IMR-90 (cell line): Measurements from ENCODE around the gene NEK5. TPM values are rescaled to one million over a fixed set of nuclear protein-coding genes. Genes with fewer than 3 reads are reported as not detected.

Experiments
- ATAC-seq: fragments of 200-7000 bp; cut with Tn5 transposase; 2 replicates; pipeline ENCODE4 v1.9.1; 2020; ENCODE audit warnings: low read depth, mild to moderate bottlenecking, moderate library complexity
- BruUV-seq: library from RNA; stranded (reverse); fragments of 400-500 nt; replicated peaks from 2 replicates; lab custom pipeline; 2021; lab: Mats Ljungman, UMichigan
- CTCF ChIA-PET: fragments of 300-600 bp; formaldehyde crosslinking; extraction: SDS; loops from one replicate; lab custom pipeline; 2021; ENCODE audit warnings: antibody characterized with exemption; lab: Yijun Ruan, JAX
- POLR2A ChIA-PET: fragments of 300-600 bp; sonication (Branson Sonifier 250); formaldehyde crosslinking; loops from one replicate; lab custom pipeline; 2022; ENCODE audit warnings: antibody characterized with exemption; ENCODE audit not compliant: unreplicated experiment; lab: Charles Lee
- DNase-seq: peaks from one replicate; pipeline ENCODE4 v3.0.0; 2013
- H2AFZ ChIP-seq: replicated peaks from 2 replicates; pipeline ENCODE3; 2013; ENCODE audit warnings: low read length, mild to moderate bottlenecking; ENCODE audit not compliant: poor library complexity
- H2AK5ac ChIP-seq: 2 replicates; pipeline ENCODE4 v1.6.1; 2013; ENCODE audit warnings: low read depth, low read length, inconsistent platforms
- H2AK9ac ChIP-seq: replicated peaks from 2 replicates; pipeline ENCODE3; 2013; ENCODE audit warnings: mild to moderate bottlenecking, low read depth, low read length, moderate library complexity; ENCODE audit not compliant: poor library complexity
- H2BK120ac ChIP-seq: 2 replicates; pipeline ENCODE4 v1.6.1; 2013; ENCODE audit warnings: low read depth, low read length, inconsistent platforms
- H2BK15ac ChIP-seq: 3 replicates; pipeline ENCODE4 v1.6.1; 2013; ENCODE audit warnings: low read depth, low read length, inconsistent platforms
- H2BK20ac ChIP-seq: 2 replicates; pipeline ENCODE4 v1.6.1; 2013; ENCODE audit warnings: low read depth, mild to moderate bottlenecking, inconsistent platforms, low read length, moderate library complexity
- H2BK5ac ChIP-seq: 2 replicates; pipeline ENCODE4 v1.6.1; 2013; ENCODE audit warnings: mild to moderate bottlenecking, low read depth, low read length, inconsistent platforms; ENCODE audit not compliant: poor library complexity, severe bottlenecking
- H3K14ac ChIP-seq: replicated peaks from 2 replicates; pipeline ENCODE4 v1.6.1; 2013; ENCODE audit warnings: low read depth, low read length, inconsistent platforms
- H3K18ac ChIP-seq: 2 replicates; pipeline ENCODE4 v1.6.1; 2013; ENCODE audit warnings: low read depth, low read length, control low read depth
- H3K23ac ChIP-seq: 2 replicates; pipeline ENCODE4 v1.6.1; 2013; ENCODE audit warnings: low read depth, low read length, inconsistent platforms
- H3K27ac ChIP-seq: 2 replicates; pipeline ENCODE4 v1.5.1; 2013; ENCODE audit warnings: mild to moderate bottlenecking, control low read depth, low read length; ENCODE audit not compliant: insufficient read depth
- H3K27me3 ChIP-seq: 2 replicates; pipeline ENCODE4 v1.6.1; 2013; ENCODE audit warnings: low read length; ENCODE audit not compliant: control insufficient read depth, insufficient read depth
- H3K36me3 ChIP-seq: 2 replicates; pipeline ENCODE4 v1.6.1; 2013; ENCODE audit warnings: low read length, mixed read lengths; ENCODE audit not compliant: control insufficient read depth, insufficient read depth
- H3K4ac ChIP-seq: 2 replicates; pipeline ENCODE4 v1.6.1; 2013; ENCODE audit warnings: low read depth, low read length, inconsistent platforms
- H3K4me1 ChIP-seq: 2 replicates; pipeline ENCODE4 v1.6.1; 2013; ENCODE audit warnings: low read length, mixed read lengths; ENCODE audit not compliant: control insufficient read depth, insufficient read depth
- H3K4me2 ChIP-seq: 2 replicates; pipeline ENCODE4 v1.6.1; 2013; ENCODE audit warnings: low read depth, mild to moderate bottlenecking, control low read depth, low read length, moderate library complexity
- H3K4me3 ChIP-seq: 2 replicates; pipeline ENCODE4 v1.5.1; 2013; ENCODE audit warnings: low read depth, mild to moderate bottlenecking, control low read depth, low read length, moderate library complexity; ENCODE audit not compliant: insufficient read depth
- H3K56ac ChIP-seq: 2 replicates; pipeline ENCODE4 v1.6.1; 2013; ENCODE audit warnings: low read length, inconsistent platforms; ENCODE audit not compliant: insufficient read depth; ENCODE audit errors: extremely low read depth
- H3K79me1 ChIP-seq, 2 experiments: 2 replicates each; pipeline ENCODE4 v1.6.1; 2013; ENCODE audit warnings: low read length in 2 of 2, inconsistent platforms in 1 of 2, low read depth in 1 of 2
- H3K9ac ChIP-seq: 2 replicates; pipeline ENCODE4 v1.6.1; 2013; ENCODE audit warnings: low read depth, low read length, control low read depth
- H3K9me1 ChIP-seq: 2 replicates; pipeline ENCODE4 v1.6.1; 2013; ENCODE audit warnings: low read length, inconsistent platforms; ENCODE audit not compliant: insufficient read depth
- H3K9me3 ChIP-seq: 2 replicates; pipeline ENCODE4 v1.6.1; 2013; ENCODE audit warnings: low read length; ENCODE audit not compliant: control insufficient read depth, insufficient read depth
- H4K20me1 ChIP-seq: 2 replicates; pipeline ENCODE4 v1.6.1; 2013; ENCODE audit warnings: low read length, inconsistent platforms; ENCODE audit not compliant: insufficient read depth
- H4K5ac ChIP-seq: 2 replicates; pipeline ENCODE4 v1.6.1; 2013; ENCODE audit warnings: mild to moderate bottlenecking, low read depth, low read length, control low read depth
- H4K8ac ChIP-seq, 2 experiments: 2 replicates each; pipeline ENCODE4 v1.6.1; 2013; ENCODE audit warnings: low read depth in 2 of 2, low read length in 2 of 2, control low read depth in 1 of 2, inconsistent platforms in 1 of 2
- H4K91ac ChIP-seq: 2 replicates; pipeline ENCODE4 v1.6.1; 2013; ENCODE audit warnings: low read depth, low read length, inconsistent platforms; ENCODE audit not compliant: insufficient read depth
- BHLHE40 ChIP-seq: fragments of 150-350 bp; IDR thresholded peaks from 2 replicates; pipeline ENCODE4 v1.6.1; 2016; ENCODE audit warnings: mild to moderate bottlenecking, low read depth, low read length
- CEBPB ChIP-seq: IDR thresholded peaks from 2 replicates; pipeline ENCODE4 v1.6.1; 2012; ENCODE audit warnings: low read depth, low read length, improper control_type of control experiment
- CHD1 ChIP-seq: IDR thresholded peaks from 2 replicates; pipeline ENCODE4 v1.6.1; 2012; ENCODE audit warnings: low read depth, low read length, improper control_type of control experiment
- ELK1 ChIP-seq: fragments of 150-350 bp; IDR thresholded peaks from 2 replicates; pipeline ENCODE4 v1.6.1; 2016; ENCODE audit warnings: low read depth, mild to moderate bottlenecking, low read length, moderate library complexity, borderline replicate concordance
- FOS ChIP-seq: fragments of 150-350 bp; IDR thresholded peaks from 2 replicates; pipeline ENCODE4 v1.6.1; 2016; ENCODE audit warnings: low read depth, low read length
- MAFK ChIP-seq: IDR thresholded peaks from 2 replicates; pipeline ENCODE4 v1.6.1; 2012; ENCODE audit warnings: low read depth, low read length, improper control_type of control experiment
- MAZ ChIP-seq: IDR thresholded peaks from 2 replicates; pipeline ENCODE4 v1.6.1; 2012; ENCODE audit warnings: low read depth, mild to moderate bottlenecking, low read length, improper control_type of control experiment, moderate library complexity, borderline replicate concordance
- MXI1 ChIP-seq: IDR thresholded peaks from 2 replicates; pipeline ENCODE4 v1.6.1; 2012; ENCODE audit warnings: low read depth, mild to moderate bottlenecking, low read length, moderate library complexity, borderline replicate concordance
- NFE2L2 ChIP-seq: fragments of 150-350 bp; IDR thresholded peaks from 2 replicates; pipeline ENCODE4 v1.6.1; 2016; ENCODE audit warnings: low read depth, mild to moderate bottlenecking, low read length
- POLR2A ChIP-seq: IDR thresholded peaks from 2 replicates; pipeline ENCODE4 v1.6.1; 2012; ENCODE audit warnings: mild to moderate bottlenecking, low read depth, low read length
- RAD21 ChIP-seq: IDR thresholded peaks from 2 replicates; pipeline ENCODE4 v1.6.1; 2012; ENCODE audit warnings: low read length, improper control_type of control experiment
- RCOR1 ChIP-seq: IDR thresholded peaks from 2 replicates; pipeline ENCODE4 v1.6.1; 2012; ENCODE audit warnings: mild to moderate bottlenecking, low read length, improper control_type of control experiment; ENCODE audit not compliant: insufficient replicate concordance
- RFX5 ChIP-seq: IDR thresholded peaks from 2 replicates; pipeline ENCODE4 v1.8.0; 2012; ENCODE audit warnings: low read depth, mild to moderate bottlenecking, low read length, moderate library complexity
- SMC3 ChIP-seq: fragments of 150-350 bp; IDR thresholded peaks from 2 replicates; pipeline ENCODE4 v1.6.1; 2016; ENCODE audit warnings: low read depth, mild to moderate bottlenecking, antibody characterized with exemption, low read length, moderate library complexity
- WGBS, 2 experiments: methylation state at CpG; one replicate each; pipeline versions ENCODE4 v1.1.5 to v1.1.7; 2013; ENCODE audit warnings: missing lambda C conversion rate in 2 of 2; ENCODE audit not compliant: insufficient read length in 1 of 2; ENCODE audit errors: extremely low coverage in 2 of 2; 5-methylcytosine and 5-hydroxymethylcytosine counted together
- dilution Hi-C: fragments of 300-500 bp; cut with HindIII; formaldehyde crosslinking; loops from one replicate; pipeline ENCODE4 v1.14.3; 2018; ENCODE audit warnings: low sequenced_read_pairs; ENCODE audit not compliant: unreplicated experiment
- in situ Hi-C: fragments of 300-500 bp; cut with MboI; formaldehyde crosslinking; loops from 3 replicates; pipeline ENCODE4 v1.14.3; 2019; ENCODE audit warnings: low sequenced_read_pairs, inconsistent platforms, mixed read lengths
- intact Hi-C: fragments of 100-400 bp; cut with micrococcal nuclease; formaldehyde crosslinking; loops from 2 replicates; pipeline ENCODE4 v1.10.0; 2022
- polyA plus RNA-seq, 3 experiments: library from polyadenylated mRNA; depleted of rRNA; stranded (reverse); fragments of >200 nt; gene quantifications; 2 replicates each; pipeline ENCODE4 v1.2.3, GENCODE V29; 2012; ENCODE audit warnings: low replicate concordance in 1 of 3
- total RNA-seq: library from RNA; depleted of rRNA; stranded (reverse); fragments of >200 nt; gene quantifications from 2 replicates; pipeline ENCODE4 v1.2.3, GENCODE V29; 2012
- TF ChIP-seq, protein P1 (sequence below): fragments of 150-350 bp; IDR thresholded peaks from 2 replicates; pipeline ENCODE4 v1.6.1; 2017; ENCODE audit warnings: mild to moderate bottlenecking, antibody characterized with exemption, low read length, low read depth
- TF ChIP-seq, protein P2 (sequence below): conservative IDR thresholded peaks from 2 replicates; pipeline ENCODE4 v1.5.1; 2012; ENCODE audit warnings: mild to moderate bottlenecking, low read depth, low read length, improper control_type of control experiment

NEK5 gene
- total and polyA plus RNA-seq, 2 of the 4 experiments (the other 2 are of a cell fraction) = not detected

DNA sequence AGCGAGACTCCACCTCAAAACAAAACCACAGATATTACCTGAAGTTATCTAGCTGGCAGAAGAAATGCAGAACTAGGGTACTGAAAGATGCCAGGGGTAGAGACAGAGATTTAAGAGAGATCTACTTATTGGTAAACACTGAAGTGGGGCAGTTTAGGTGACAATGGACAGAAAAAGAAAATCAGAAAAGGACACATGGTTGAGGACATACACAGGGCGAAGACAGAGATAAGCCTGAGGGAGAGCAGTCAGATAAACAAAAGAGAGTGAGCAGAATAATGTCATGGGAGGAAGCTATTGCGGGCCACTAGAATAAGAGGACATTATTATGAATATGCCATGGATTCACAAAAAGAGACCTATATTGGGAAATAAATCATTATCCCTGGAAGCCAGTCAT, 3.3 kb downstream of the NEK5 start:
- Histone ChIP-seq H4K5ac (no peak overlapping the region), H4K91ac (no peak overlapping the region), H3K4me2 (no peak overlapping the region), H3K27me3 (peaks cover 2% of the 10 kb centered on the region), H4K20me1 (no peaks in the 10 kb centered on the region), H3K27ac (no peak overlapping the region), H3K18ac (no peak overlapping the region), H3K9ac (no peak overlapping the region), H3K14ac (no peak overlapping the region), H3K23ac (no peak overlapping the region), H3K4me3 (no peak overlapping the region), H3K36me3 (no peaks in the 10 kb centered on the region), H3K4ac (no peak overlapping the region), H3K4me1 (no peaks in the 10 kb centered on the region), H2BK5ac (no peak overlapping the region), H4K8ac (no peak overlapping the region), H2BK15ac (no peak overlapping the region), H2AK9ac (no peak overlapping the region), H2AK5ac (no peak overlapping the region), H3K56ac (no peak overlapping the region), H3K79me1 (no peaks in the 10 kb centered on the region), H2BK120ac (no peak overlapping the region), H2AFZ (no peak overlapping the region), H3K9me1 (no peaks in the 10 kb centered on the region; the same call in 1 of the 2 replicates), H3K9me3 (no peaks in the 10 kb centered on the region), H2BK20ac (no peak overlapping the region)
- TF ChIP-seq RFX5 (no peak), FOS (no peak), RCOR1 (no peak), SMC3 (no peak), ELK1 (no peak), CEBPB (no peak), BHLHE40 (no peak), RAD21 (no peak), CHD1 (no peak), POLR2A (no peak), MAFK (no peak), MAZ (no peak), NFE2L2 (no peak), MXI1 (no peak)
- TF ChIP-seq, protein P1, sequence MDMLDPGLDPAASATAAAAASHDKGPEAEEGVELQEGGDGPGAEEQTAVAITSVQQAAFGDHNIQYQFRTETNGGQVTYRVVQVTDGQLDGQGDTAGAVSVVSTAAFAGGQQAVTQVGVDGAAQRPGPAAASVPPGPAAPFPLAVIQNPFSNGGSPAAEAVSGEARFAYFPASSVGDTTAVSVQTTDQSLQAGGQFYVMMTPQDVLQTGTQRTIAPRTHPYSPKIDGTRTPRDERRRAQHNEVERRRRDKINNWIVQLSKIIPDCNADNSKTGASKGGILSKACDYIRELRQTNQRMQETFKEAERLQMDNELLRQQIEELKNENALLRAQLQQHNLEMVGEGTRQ = no peak
- TF ChIP-seq, protein P2, sequence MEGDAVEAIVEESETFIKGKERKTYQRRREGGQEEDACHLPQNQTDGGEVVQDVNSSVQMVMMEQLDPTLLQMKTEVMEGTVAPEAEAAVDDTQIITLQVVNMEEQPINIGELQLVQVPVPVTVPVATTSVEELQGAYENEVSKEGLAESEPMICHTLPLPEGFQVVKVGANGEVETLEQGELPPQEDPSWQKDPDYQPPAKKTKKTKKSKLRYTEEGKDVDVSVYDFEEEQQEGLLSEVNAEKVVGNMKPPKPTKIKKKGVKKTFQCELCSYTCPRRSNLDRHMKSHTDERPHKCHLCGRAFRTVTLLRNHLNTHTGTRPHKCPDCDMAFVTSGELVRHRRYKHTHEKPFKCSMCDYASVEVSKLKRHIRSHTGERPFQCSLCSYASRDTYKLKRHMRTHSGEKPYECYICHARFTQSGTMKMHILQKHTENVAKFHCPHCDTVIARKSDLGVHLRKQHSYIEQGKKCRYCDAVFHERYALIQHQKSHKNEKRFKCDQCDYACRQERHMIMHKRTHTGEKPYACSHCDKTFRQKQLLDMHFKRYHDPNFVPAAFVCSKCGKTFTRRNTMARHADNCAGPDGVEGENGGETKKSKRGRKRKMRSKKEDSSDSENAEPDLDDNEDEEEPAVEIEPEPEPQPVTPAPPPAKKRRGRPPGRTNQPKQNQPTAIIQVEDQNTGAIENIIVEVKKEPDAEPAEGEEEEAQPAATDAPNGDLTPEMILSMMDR = no peak
- in situ Hi-C loops = loop anchor here (5.0 to 25.0 kb wide), 3 partner anchors 123 to 713 kb away; no protein-coding TSS in a partner anchor
- DNase-seq (no peak), ATAC-seq (no peak)
- POLR2A ChIA-PET = no interaction called here
- dilution Hi-C loops = no loop called here
- CTCF ChIA-PET = no interaction called here
- intact Hi-C loops = loop anchor here (5.0 to 10.0 kb wide), 3 partner anchors 293 to 698 kb away; partner anchors contain the start of gene WDFY2
- no TSS peak for BruUV-seq
- no CpG with 5 or more reads among the region's 3 CpGs for WGBS, 2 experiments
